ENCODE measurements around the gene SLC25A24. TPM values are rescaled to one million over a fixed set of nuclear protein-coding genes. Genes with fewer than 3 reads are reported as not detected.

The SLC25A24 gene
- total and polyA plus RNA-seq, 9 donors, result 13.9 to 32.7 (median 27.6) TPM

DNA sequence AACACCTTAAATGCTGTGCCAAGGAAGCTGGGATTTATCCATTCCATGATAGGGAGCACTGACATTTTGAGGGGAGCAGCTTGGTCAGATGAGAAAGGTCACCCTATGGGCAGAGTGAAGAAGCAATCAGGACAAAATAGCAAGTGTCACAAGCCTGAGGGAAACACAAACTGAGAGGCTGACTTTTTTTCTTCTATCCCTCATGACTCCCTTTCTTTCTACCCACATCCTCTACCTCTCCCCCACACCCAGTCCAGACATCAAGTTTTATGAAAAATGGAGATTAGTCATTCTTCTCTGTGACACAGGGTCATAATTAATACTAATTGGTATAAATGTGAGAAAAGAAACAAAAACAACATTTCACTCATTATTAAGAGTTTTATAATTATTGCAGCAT lies 103.1 kb downstream of the SLC25A24 start:
- TF ChIP-seq EP300 (IDR thresholded peaks at IDR 0.05) (no peak), POLR2A (IDR thresholded peaks at IDR 0.05) (no peak)
- no peaks in the 10 kb centered on the region for H3K9me3 ChIP-seq
- intact Hi-C loops (cut with DNase I), result no loop called here
- no peak overlapping the region for H3K27ac ChIP-seq
- no peak overlapping the region for H3K4me3 ChIP-seq
- DNase-seq, result no peak
- H3K27me3 ChIP-seq, result no peaks in the 10 kb centered on the region
- H3K36me3 ChIP-seq, result no peaks in the 10 kb centered on the region
- no peaks in the 10 kb centered on the region for H3K4me1 ChIP-seq (ENCODE audit: insufficient read depth)

DNA sequence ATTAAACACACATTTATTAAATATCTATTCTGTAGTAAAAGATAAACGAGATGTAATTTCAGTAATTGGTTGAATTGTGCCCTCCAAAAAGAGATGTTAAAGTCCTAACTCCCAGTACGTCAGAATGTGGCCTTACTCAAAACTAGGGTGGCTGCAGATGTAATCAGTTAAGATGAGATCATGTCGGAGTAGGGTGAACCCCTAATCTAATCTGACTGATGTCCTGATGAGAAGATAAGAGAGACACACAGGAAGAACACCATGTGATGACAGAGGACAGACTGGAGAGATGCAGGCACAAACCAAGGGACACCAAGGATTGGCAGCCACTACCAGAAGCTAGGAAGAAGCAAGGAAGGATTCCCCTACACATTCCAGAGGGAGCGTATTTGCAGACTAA lies 104.1 kb downstream of the SLC25A24 start:
- intact Hi-C loops (cut with DNase I), result no loop called here

DNA sequence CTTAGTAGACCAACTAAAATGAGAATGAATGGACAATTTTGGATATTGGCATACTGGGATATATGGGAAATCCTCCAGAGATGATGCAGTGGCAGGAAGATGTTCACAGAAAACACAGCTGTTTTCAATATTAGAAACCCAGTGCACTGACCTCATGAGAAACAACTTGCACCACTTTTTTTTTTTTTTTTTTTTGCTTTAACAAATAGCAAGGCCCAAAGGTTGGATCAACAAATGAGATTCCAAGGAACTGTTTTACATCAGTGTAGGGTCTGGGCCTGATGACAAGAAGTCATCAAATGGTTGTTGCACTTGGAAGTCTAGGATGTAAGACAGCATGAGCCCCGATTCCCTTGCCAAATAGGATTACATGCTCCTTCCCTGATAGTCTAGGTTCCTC lies 110.7 kb downstream of the SLC25A24 start:
- Histone ChIP-seq H3K36me3 (no peaks in the 10 kb centered on the region), H3K4me1 (ENCODE audit: insufficient read depth) (no peaks in the 10 kb centered on the region), H3K27me3 (no peaks in the 10 kb centered on the region), H3K9me3 (no peaks in the 10 kb centered on the region), H3K27ac (no peak overlapping the region), H3K4me3 (no peak overlapping the region)
- 58 to 71% (median 63%) methylated on average over 1 of the region's 1 CpG for WGBS, 3 donors
- TF ChIP-seq, protein P1, sequence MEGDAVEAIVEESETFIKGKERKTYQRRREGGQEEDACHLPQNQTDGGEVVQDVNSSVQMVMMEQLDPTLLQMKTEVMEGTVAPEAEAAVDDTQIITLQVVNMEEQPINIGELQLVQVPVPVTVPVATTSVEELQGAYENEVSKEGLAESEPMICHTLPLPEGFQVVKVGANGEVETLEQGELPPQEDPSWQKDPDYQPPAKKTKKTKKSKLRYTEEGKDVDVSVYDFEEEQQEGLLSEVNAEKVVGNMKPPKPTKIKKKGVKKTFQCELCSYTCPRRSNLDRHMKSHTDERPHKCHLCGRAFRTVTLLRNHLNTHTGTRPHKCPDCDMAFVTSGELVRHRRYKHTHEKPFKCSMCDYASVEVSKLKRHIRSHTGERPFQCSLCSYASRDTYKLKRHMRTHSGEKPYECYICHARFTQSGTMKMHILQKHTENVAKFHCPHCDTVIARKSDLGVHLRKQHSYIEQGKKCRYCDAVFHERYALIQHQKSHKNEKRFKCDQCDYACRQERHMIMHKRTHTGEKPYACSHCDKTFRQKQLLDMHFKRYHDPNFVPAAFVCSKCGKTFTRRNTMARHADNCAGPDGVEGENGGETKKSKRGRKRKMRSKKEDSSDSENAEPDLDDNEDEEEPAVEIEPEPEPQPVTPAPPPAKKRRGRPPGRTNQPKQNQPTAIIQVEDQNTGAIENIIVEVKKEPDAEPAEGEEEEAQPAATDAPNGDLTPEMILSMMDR (IDR thresholded peaks at IDR 0.05), result no peak
- TF ChIP-seq EP300 (IDR thresholded peaks at IDR 0.05) (no peak), POLR2A (IDR thresholded peaks at IDR 0.05) (no peak)
- intact Hi-C loops (cut with DNase I), result no loop called here
- no peak for DNase-seq

More for the DNA sequence above, 104.1 kb downstream of the SLC25A24 start:
- DNase-seq, result no peak
- Histone ChIP-seq H3K27me3 (no peaks in the 10 kb centered on the region), H3K9me3 (no peaks in the 10 kb centered on the region), H3K4me3 (no peak overlapping the region), H3K4me1 (ENCODE audit: insufficient read depth) (no peaks in the 10 kb centered on the region), H3K36me3 (no peaks in the 10 kb centered on the region), H3K27ac (no peak overlapping the region)
- TF ChIP-seq POLR2A (IDR thresholded peaks at IDR 0.05) (no peak), EP300 (IDR thresholded peaks at IDR 0.05) (no peak)
- TF ChIP-seq, protein P1 (IDR thresholded peaks at IDR 0.05), result no peak
- WGBS, 3 donors, result 64 to 67% (median 64%) methylated on average over 4 of the region's 4 CpGs

DNA sequence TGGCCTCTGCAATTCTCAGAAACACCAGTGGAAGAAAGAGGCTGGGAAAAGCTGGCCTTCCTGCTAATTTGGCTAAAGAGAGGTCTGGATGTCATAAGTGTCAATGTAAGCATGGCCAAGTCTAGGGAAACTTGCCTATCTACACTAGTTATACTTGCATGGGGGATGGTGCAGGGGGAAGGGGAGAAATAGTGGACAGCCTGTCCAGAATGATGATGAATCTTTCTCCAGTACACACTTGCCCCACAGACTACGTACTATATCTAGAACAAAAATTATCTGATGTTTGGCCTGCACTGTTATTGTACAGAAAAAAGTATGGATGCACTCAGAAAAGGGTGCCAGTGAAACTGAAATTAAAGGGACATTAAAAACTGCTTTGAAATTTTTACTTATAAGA lies 114.5 kb downstream of the SLC25A24 start:
- H3K4me3 ChIP-seq, result no peak overlapping the region
- no peaks in the 10 kb centered on the region for H3K36me3 ChIP-seq
- TF ChIP-seq POLR2A (IDR thresholded peaks at IDR 0.05), result no peak
- TF ChIP-seq, protein P1 (IDR thresholded peaks at IDR 0.05), result no peak
- no peaks in the 10 kb centered on the region for H3K9me3 ChIP-seq
- no peak for DNase-seq
- no peaks in the 10 kb centered on the region for H3K27me3 ChIP-seq
- intact Hi-C loops (cut with DNase I), result no loop called here
- no peaks in the 10 kb centered on the region for H3K4me1 ChIP-seq (ENCODE audit: insufficient read depth)
- WGBS, 3 donors, result 58 to 67% (median 65%) methylated on average over 1 of the region's 1 CpG
- no peak overlapping the region for H3K27ac ChIP-seq

DNA sequence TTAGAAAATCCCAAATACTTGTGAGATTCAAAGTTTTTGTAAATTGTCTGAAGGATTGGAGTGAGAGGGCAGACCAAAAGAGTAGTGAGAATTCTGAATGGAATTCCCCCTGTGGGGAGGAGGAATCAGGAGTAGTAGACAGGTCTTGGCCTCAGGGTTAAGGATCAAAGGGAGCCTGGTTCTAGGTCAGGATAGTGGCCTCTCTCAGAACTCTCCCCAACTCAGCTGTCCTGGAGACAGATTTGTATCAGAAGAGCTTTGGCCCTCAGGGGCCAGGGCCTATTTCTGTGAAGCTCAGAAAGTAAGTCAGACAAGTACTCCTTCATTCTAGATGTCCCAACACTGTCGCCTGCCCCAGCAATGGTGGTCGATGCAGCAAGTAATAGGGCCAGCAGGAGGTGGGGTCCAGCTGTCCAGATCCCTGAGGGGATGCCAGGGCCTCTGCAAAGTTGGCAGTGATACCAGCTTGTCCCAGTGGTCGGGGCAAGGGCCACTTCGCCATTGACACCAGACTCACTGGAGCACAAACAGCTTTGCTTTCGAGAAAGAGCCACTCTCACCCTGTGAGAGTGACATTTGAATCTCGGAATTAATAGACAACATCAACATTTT lies 115.2 kb downstream of the SLC25A24 start:
- 86 to 90% (median 87%) methylated on average over 6 of the region's 6 CpGs for WGBS, 3 donors
- no peaks in the 10 kb centered on the region for H3K4me1 ChIP-seq (ENCODE audit: insufficient read depth)
- no peaks in the 10 kb centered on the region for H3K9me3 ChIP-seq
- DNase-seq, result no peak
- no peak overlapping the region for H3K27ac ChIP-seq
- intact Hi-C loops (cut with DNase I), result no loop called here
- H3K36me3 ChIP-seq, result no peaks in the 10 kb centered on the region
- TF ChIP-seq, protein P1 (IDR thresholded peaks at IDR 0.05), result no peak
- TF ChIP-seq EP300 (IDR thresholded peaks at IDR 0.05) (no peak), POLR2A (IDR thresholded peaks at IDR 0.05) (no peak)
- no peak overlapping the region for H3K4me3 ChIP-seq
- no peaks in the 10 kb centered on the region for H3K27me3 ChIP-seq

Other genes with a start within 250 kb of the SLC25A24 start
- 1 to 10 TPM in 6 of 7 donors, under 1 TPM in 1; 0.78 to 7.4 (median 1.5) TPM for gene VAV3, start 235.2 kb downstream of the SLC25A24 start, total RNA-seq
- 1 to 10 TPM in 1 of 2 donors, under 1 TPM in 1; 0.81 to 2.9 TPM for gene VAV3, start 235.2 kb downstream of the SLC25A24 start, polyA plus RNA-seq
- not detected for gene NBPF4, start 43.7 kb upstream of the SLC25A24 start, total RNA-seq
- gene NBPF4, start 43.7 kb upstream of the SLC25A24 start, polyA plus RNA-seq, result under 1 TPM in 1 of 2 donors, not detected in 1; 0.13 TPM
- gene NBPF6, start 250.0 kb upstream of the SLC25A24 start, total RNA-seq, result under 1 TPM in 1 of 7 donors, not detected in 6; 0.36 TPM
- gene NBPF6, start 250.0 kb upstream of the SLC25A24 start, polyA plus RNA-seq, result not detected

Data from ovary (tissue), 9 donors.